Panc1 (cell line): ENCODE results near the gene TMEM123. TPM values are rescaled to one million over a fixed set of nuclear protein-coding genes. Genes with fewer than 3 reads are reported as not detected.

ENCODE experiments used
- ATAC-seq: fragments of 200-7000 bp; cut with Tn5 transposase; 2 replicates; pipeline ENCODE4 v1.9.1; 2020; ENCODE audit warnings: mild to moderate bottlenecking, moderate library complexity
- BruUV-seq: library from RNA; stranded (reverse); fragments of 400-500 nt; replicated peaks from 2 replicates; lab custom pipeline; 2021; lab: Mats Ljungman, UMichigan
- CTCF ChIA-PET: fragments of 300-600 bp; sonication (Branson Sonifier 250); formaldehyde crosslinking; loops from one replicate; lab custom pipeline; 2022; ENCODE audit warnings: antibody characterized with exemption; lab: Charles Lee
- POLR2A ChIA-PET: fragments of 300-600 bp; sonication (Branson Sonifier 250); formaldehyde crosslinking; loops from one replicate; lab custom pipeline; 2022; ENCODE audit warnings: antibody characterized with exemption; lab: Charles Lee
- DNase-seq: peaks from one replicate; pipeline ENCODE4 v3.0.0-alpha.2; 2010; ENCODE audit warnings: low read depth, low spot score
- H3K27ac ChIP-seq: 2 replicates; pipeline ENCODE4 v1.5.1; 2011; ENCODE audit warnings: mild to moderate bottlenecking, low read length, inconsistent platforms
- H3K27me3 ChIP-seq: fragments of 200-500 bp; sonication (Bioruptor generic); 2 replicates; pipeline ENCODE4 v1.6.0; 2014; ENCODE audit warnings: low read length, inconsistent platforms; ENCODE audit not compliant: control insufficient read depth, insufficient read depth
- H3K36me3 ChIP-seq: fragments of 200-500 bp; sonication (Bioruptor generic); 2 replicates; pipeline ENCODE4 v1.5.1; 2014; ENCODE audit warnings: inconsistent platforms, mild to moderate bottlenecking, low read length, moderate library complexity; ENCODE audit not compliant: control insufficient read depth, insufficient read depth
- H3K4me1 ChIP-seq: 2 replicates; pipeline ENCODE4 v1.5.1; 2011; ENCODE audit warnings: inconsistent platforms, mild to moderate bottlenecking, low read length, moderate library complexity; ENCODE audit not compliant: control insufficient read depth, insufficient read depth
- H3K4me3 ChIP-seq, 2 experiments: 2 replicates each; pipeline ENCODE4 v1.5.1; 2011 to 2012; ENCODE audit warnings: low read depth in 2 of 2, low read length in 2 of 2, mild to moderate bottlenecking in 2 of 2, inconsistent platforms in 1 of 2, moderate library complexity in 1 of 2
- H3K9me3 ChIP-seq: fragments of 200-500 bp; sonication (Bioruptor generic); 2 replicates; pipeline ENCODE4 v1.5.1; 2014; ENCODE audit warnings: low read depth, mild to moderate bottlenecking, inconsistent platforms, low read length, moderate library complexity; ENCODE audit not compliant: control insufficient read depth, insufficient read depth
- POLR2AphosphoS5 ChIP-seq: IDR thresholded peaks from 2 replicates; pipeline ENCODE4 v1.6.1; 2012; ENCODE audit warnings: mild to moderate bottlenecking, low read depth, low read length, moderate library complexity
- REST ChIP-seq, 2 experiments: IDR thresholded peaks; 2 replicates each; pipeline ENCODE4 v1.6.1; 2011 to 2012; ENCODE audit warnings: low read depth in 2 of 2, control low read depth in 1 of 2, low read length in 1 of 2, mild to moderate bottlenecking in 1 of 2, moderate library complexity in 1 of 2; ENCODE audit not compliant: insufficient read depth in 1 of 2
- SIN3A ChIP-seq: IDR thresholded peaks from 2 replicates; pipeline ENCODE4 v1.6.1; 2012; ENCODE audit warnings: low read depth, mild to moderate bottlenecking, low read length, moderate library complexity, borderline replicate concordance; ENCODE audit not compliant: insufficient read depth
- TCF7L2 ChIP-seq: IDR thresholded peaks from 2 replicates; pipeline ENCODE4 v1.6.1; 2011; ENCODE audit warnings: mild to moderate bottlenecking, low read depth, low read length, inconsistent platforms
- in situ Hi-C: cut with HindIII; loops from 2 replicates; pipeline ENCODE4 v1.10.0; 2016; ENCODE audit warnings: low sequenced_read_pairs, low pct_unique_long_range_greater_than_20kb
- intact Hi-C: fragments of 100-400 bp; cut with micrococcal nuclease; formaldehyde crosslinking; loops from one replicate; pipeline ENCODE4 v1.10.0; 2022; ENCODE audit not compliant: unreplicated experiment
- total RNA-seq: library from RNA; stranded (reverse); gene quantifications from one replicate; pipeline ENCODE4 v1.2.1, GENCODE V29; 2021; ENCODE audit not compliant: unreplicated experiment
- TF ChIP-seq, protein P1 (sequence below): fragments of 450-650 bp; IDR thresholded peaks from 2 replicates; pipeline ENCODE4 v1.5.1; 2017; ENCODE audit warnings: mild to moderate bottlenecking

TMEM123 gene
- total RNA-seq, 1 experiment from 2014 or later: 383 TPM

- CTCF ChIA-PET: interaction anchor here (0.7 to 1.0 kb wide), 2 partner anchors 205 to 258 kb away, joined by 3 read pairs; no protein-coding TSS in a partner anchor
- POLR2A ChIA-PET: no interaction called here
- in situ Hi-C loops (no loop called here), intact Hi-C loops (no loop called here)
- no peak for TF ChIP-seq POLR2AphosphoS5
- TF ChIP-seq, protein P1, sequence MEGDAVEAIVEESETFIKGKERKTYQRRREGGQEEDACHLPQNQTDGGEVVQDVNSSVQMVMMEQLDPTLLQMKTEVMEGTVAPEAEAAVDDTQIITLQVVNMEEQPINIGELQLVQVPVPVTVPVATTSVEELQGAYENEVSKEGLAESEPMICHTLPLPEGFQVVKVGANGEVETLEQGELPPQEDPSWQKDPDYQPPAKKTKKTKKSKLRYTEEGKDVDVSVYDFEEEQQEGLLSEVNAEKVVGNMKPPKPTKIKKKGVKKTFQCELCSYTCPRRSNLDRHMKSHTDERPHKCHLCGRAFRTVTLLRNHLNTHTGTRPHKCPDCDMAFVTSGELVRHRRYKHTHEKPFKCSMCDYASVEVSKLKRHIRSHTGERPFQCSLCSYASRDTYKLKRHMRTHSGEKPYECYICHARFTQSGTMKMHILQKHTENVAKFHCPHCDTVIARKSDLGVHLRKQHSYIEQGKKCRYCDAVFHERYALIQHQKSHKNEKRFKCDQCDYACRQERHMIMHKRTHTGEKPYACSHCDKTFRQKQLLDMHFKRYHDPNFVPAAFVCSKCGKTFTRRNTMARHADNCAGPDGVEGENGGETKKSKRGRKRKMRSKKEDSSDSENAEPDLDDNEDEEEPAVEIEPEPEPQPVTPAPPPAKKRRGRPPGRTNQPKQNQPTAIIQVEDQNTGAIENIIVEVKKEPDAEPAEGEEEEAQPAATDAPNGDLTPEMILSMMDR: no peak
- TF ChIP-seq REST (IDR thresholded peaks at IDR 0.05; ENCODE audit: insufficient read depth in 1 of 2, low read depth in 2 of 2, low read length in 1 of 2): no peak
- TF ChIP-seq SIN3A: no peak
- TF ChIP-seq TCF7L2: no peak
- ATAC-seq: no peak
- H3K27me3 ChIP-seq: no peaks in the 10 kb centered on the region
- DNase-seq: no peak
- no peak overlapping the region for H3K4me3 ChIP-seq
- no TSS peak for BruUV-seq
- H3K9me3 ChIP-seq: no peaks in the 10 kb centered on the region
- peak overlapping the region; percentile 75 for H3K27ac ChIP-seq
- peaks cover 69% of the 10 kb centered on the region for H3K4me1 ChIP-seq
- 0 out of 2 replicates have a peak, but pooled peaks cover 3% of the 10 kb centered on the region for H3K36me3 ChIP-seq
Observed at GRCh38 chr11:102408339-102408738, 44.2 kb downstream of the TMEM123 start.

DNA sequence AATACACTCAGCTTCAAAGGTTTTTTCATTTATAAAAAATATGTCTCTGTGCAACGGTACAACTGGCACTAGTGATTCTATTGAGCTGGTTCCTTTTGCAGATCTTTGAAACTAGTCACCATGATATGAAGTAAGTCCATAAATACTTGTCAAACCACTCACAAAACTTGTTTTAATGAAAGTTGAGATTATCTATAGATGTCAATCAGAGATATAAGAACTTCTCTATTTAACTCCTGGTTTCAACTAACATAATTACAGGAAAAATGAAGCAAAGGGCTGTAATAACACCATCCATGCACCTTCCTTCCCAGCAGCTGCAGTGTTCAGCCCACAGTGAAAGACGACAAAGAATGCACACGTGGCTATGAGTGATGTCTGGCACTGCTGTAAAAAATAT is 44.7 kb downstream of the TMEM123 start:
- H3K36me3 ChIP-seq: 0 out of 2 replicates have a peak, but pooled peaks cover 3% of the 10 kb centered on the region
- no peaks in the 10 kb centered on the region for H3K27me3 ChIP-seq
- DNase-seq (no peak), ATAC-seq (no peak)
- peaks cover 70% of the 10 kb centered on the region for H3K4me1 ChIP-seq
- in situ Hi-C loops (no loop called here), intact Hi-C loops (no loop called here)
- CTCF ChIA-PET: interaction anchor here (0.6 to 1.0 kb wide), 3 partner anchors 206 to 259 kb away, joined by 3 read pairs; no protein-coding TSS in a partner anchor
- no peak overlapping the region for H3K4me3 ChIP-seq
- H3K27ac ChIP-seq: peak overlapping the region; percentile 75
- H3K9me3 ChIP-seq: no peaks in the 10 kb centered on the region
- no peak for TF ChIP-seq POLR2AphosphoS5
- TF ChIP-seq, protein P1: no peak
- no TSS peak for BruUV-seq
- POLR2A ChIA-PET: no interaction called here
